DND-41 (cell line): Measurements from ENCODE around the gene ZSCAN23.

ENCODE experiments used
- ATAC-seq: fragments of 200-7000 bp; cut with Tn5 transposase; 3 replicates; pipeline ENCODE4 v1.9.1; 2021; ENCODE audit warnings: low read depth; ENCODE audit not compliant: insufficient read depth
- DNase-seq: peaks from one replicate; pipeline ENCODE4 v3.0.0-alpha.2; 2020
- H2AFZ ChIP-seq: 2 replicates; pipeline ENCODE4 v1.6.0; 2012; ENCODE audit warnings: low read depth, low read length
- H3K27ac ChIP-seq: 2 replicates; pipeline ENCODE4 v1.5.1; 2012; ENCODE audit warnings: low read length, inconsistent platforms
- H3K27me3 ChIP-seq: fragments of 200-600 bp; sonication (generic); 2 replicates; pipeline ENCODE4 v1.6.0; 2012; ENCODE audit warnings: low read length, mild to moderate bottlenecking, inconsistent platforms; ENCODE audit not compliant: insufficient read depth, poor library complexity
- H3K36me3 ChIP-seq: 2 replicates; pipeline ENCODE4 v1.5.1; 2012; ENCODE audit warnings: low read length, inconsistent platforms; ENCODE audit not compliant: insufficient read depth
- H3K4me1 ChIP-seq: 2 replicates; pipeline ENCODE4 v1.5.1; 2012; ENCODE audit warnings: mild to moderate bottlenecking, low read length; ENCODE audit not compliant: insufficient read depth
- H3K4me2 ChIP-seq: 2 replicates; pipeline ENCODE4 v1.6.0; 2012; ENCODE audit warnings: mild to moderate bottlenecking, moderate library complexity, low read length, inconsistent platforms; ENCODE audit not compliant: insufficient read depth
- H3K4me3 ChIP-seq, 2 experiments: fragments of 200-600 bp in 1 of 2; shearing (Covaris generic) in 1 of 2; 2 replicates each; pipeline ENCODE4 v1.5.1; 2012 to 2016; ENCODE audit warnings: inconsistent platforms in 2 of 2, low read length in 2 of 2, mild to moderate bottlenecking in 2 of 2, low read depth in 1 of 2, moderate library complexity in 1 of 2
- H3K79me2 ChIP-seq: 2 replicates; pipeline ENCODE4 v1.6.0; 2012; ENCODE audit warnings: low read length, inconsistent platforms; ENCODE audit not compliant: insufficient read depth
- H3K9ac ChIP-seq: 2 replicates; pipeline ENCODE4 v1.6.0; 2012; ENCODE audit warnings: low read depth, mild to moderate bottlenecking, inconsistent platforms, low read length, moderate library complexity
- H3K9me3 ChIP-seq: 2 replicates; pipeline ENCODE4 v1.5.1; 2012; ENCODE audit warnings: low read length, moderate library complexity, mild to moderate bottlenecking, inconsistent platforms; ENCODE audit not compliant: insufficient read depth, severe bottlenecking
- H4K20me1 ChIP-seq: 2 replicates; pipeline ENCODE4 v1.6.0; 2012; ENCODE audit warnings: low read length; ENCODE audit not compliant: insufficient read depth
- CTCF ChIP-seq: IDR thresholded peaks from 2 replicates; pipeline ENCODE4 v1.5.1; 2012; ENCODE audit warnings: borderline replicate concordance, low read length, moderate library complexity, mild to moderate bottlenecking; ENCODE audit not compliant: poor library complexity, severe bottlenecking; ENCODE audit errors: extremely low read depth
- EZH2 ChIP-seq: IDR thresholded peaks from 3 replicates; pipeline ENCODE4 v1.6.1; 2012; ENCODE audit warnings: borderline replicate concordance, low read depth, mild to moderate bottlenecking, moderate library complexity, low read length, inconsistent platforms; ENCODE audit not compliant: severe bottlenecking

Gene ZSCAN23

GRCh38 chr6:28393912-28394662 is 49.2 kb downstream of the ZSCAN23 start:
- H3K79me2 ChIP-seq = peaks cover 83% of the 10 kb centered on the region
- H3K36me3 ChIP-seq = peaks cover 90% of the 10 kb centered on the region
- no peaks in the 10 kb centered on the region for H3K9me3 ChIP-seq
- DNase-seq (no peak), ATAC-seq (0 out of 3 replicates have a peak, but pooled peaks have one; percentile 28)
- H2AFZ ChIP-seq = no peak overlapping the region
- no peak overlapping the region for H3K27ac ChIP-seq
- H3K4me1 ChIP-seq = peaks cover 43% of the 10 kb centered on the region
- peaks cover 38% of the 10 kb centered on the region for H4K20me1 ChIP-seq
- H3K4me3 ChIP-seq = no peak overlapping the region
- H3K4me2 ChIP-seq = peak overlapping the region; percentile 74; the same call in 1 of the 2 replicates
- H3K27me3 ChIP-seq = no peaks in the 10 kb centered on the region
- no peak for TF ChIP-seq EZH2
- TF ChIP-seq CTCF = peak; percentile 39
- no peak overlapping the region for H3K9ac ChIP-seq

GRCh38 chr6:28390688-28391087 is 52.6 kb downstream of the ZSCAN23 start:
- H3K27ac ChIP-seq = no peak overlapping the region
- no peak overlapping the region for H3K9ac ChIP-seq
- no peak overlapping the region for H3K4me2 ChIP-seq
- H3K4me1 ChIP-seq = peaks cover 15% of the 10 kb centered on the region
- no peaks in the 10 kb centered on the region for H3K9me3 ChIP-seq
- no peaks in the 10 kb centered on the region for H3K27me3 ChIP-seq
- H4K20me1 ChIP-seq = peaks cover 37% of the 10 kb centered on the region
- H3K79me2 ChIP-seq = peaks cover 71% of the 10 kb centered on the region
- no peak overlapping the region for H3K4me3 ChIP-seq
- peaks cover 97% of the 10 kb centered on the region for H3K36me3 ChIP-seq
- TF ChIP-seq EZH2 (no peak), CTCF (no peak)
- no peak overlapping the region for H2AFZ ChIP-seq
- DNase-seq = no peak
- no peak for ATAC-seq

- Histone ChIP-seq H3K4me2 (no peak overlapping the region), H3K36me3 (peaks cover 98% of the 10 kb centered on the region), H2AFZ (no peak overlapping the region), H3K9ac (no peak overlapping the region), H3K79me2 (peaks cover 23% of the 10 kb centered on the region), H3K27me3 (no peaks in the 10 kb centered on the region), H3K27ac (no peak overlapping the region), H3K9me3 (peaks cover 5% of the 10 kb centered on the region), H4K20me1 (peaks cover 9% of the 10 kb centered on the region), H3K4me1 (no peaks in the 10 kb centered on the region), H3K4me3 (no peak overlapping the region)
- DNase-seq (no peak), ATAC-seq (no peak)
- TF ChIP-seq EZH2 (no peak), CTCF (no peak)
Measured at GRCh38 chr6:28384143-28384533, 59.2 kb downstream of the ZSCAN23 start.
